Prostate gland (tissue), 2 donors: Measurements from ENCODE around the gene RNF121. TPM values are rescaled to one million over a fixed set of nuclear protein-coding genes. Genes with fewer than 3 reads are reported as not detected.

Experiments used
- DNase-seq: peaks from one replicate; pipeline ENCODE4 v3.0.0-alpha.2; 2019; ENCODE audit warnings: low spot score
- H3K27ac ChIP-seq, 2 donors: fragments of 200-600 bp; sonication (generic); 2 replicates each; pipeline ENCODE4 v1.5.1; 2017 to 2019
- H3K27me3 ChIP-seq: fragments of 200-600 bp; sonication (generic); replicated peaks from 2 replicates; pipeline ENCODE4 v1.5.1; 2019; ENCODE audit not compliant: insufficient read depth
- H3K36me3 ChIP-seq, 2 donors: fragments of 200-600 bp; sonication (generic); 1 replicate in 1 of 2; 2 replicates in 1 of 2; pipeline versions ENCODE4 v1.5.1 to v1.8.1; 2017 to 2019
- H3K4me1 ChIP-seq: fragments of 200-600 bp; sonication (generic); replicated peaks from 2 replicates; pipeline ENCODE4 v1.5.1; 2019
- H3K4me3 ChIP-seq, 2 donors: fragments of 200-600 bp; sonication (generic); 2 replicates each; pipeline ENCODE4 v1.5.1; 2017 to 2019
- H3K9me3 ChIP-seq: fragments of 200-600 bp; sonication (generic); 2 replicates; pipeline ENCODE4 v1.5.1; 2017
- CTCF ChIP-seq, 4 experiments: fragments of 200-600 bp in 2 of 4; fragments of 450-650 bp in 2 of 4; sonication (generic) in 2 of 4; IDR thresholded peaks; 1 replicate in 3 of 4; 2 replicates in 1 of 4; pipeline ENCODE4 v1.5.1; 2016 to 2019; ENCODE audit warnings: antibody characterized with exemption in 4 of 4, mild to moderate bottlenecking in 2 of 4, moderate library complexity in 2 of 4
- POLR2A ChIP-seq: fragments of 450-650 bp; IDR thresholded peaks from one replicate; pipeline ENCODE4 v1.6.1; 2016; ENCODE audit warnings: antibody characterized with exemption, mild to moderate bottlenecking
- POLR2AphosphoS5 ChIP-seq: sonication (generic); formaldehyde crosslinking; IDR thresholded peaks from one replicate; pipeline ENCODE4 v1.6.1; 2017; ENCODE audit warnings: antibody characterized with exemption
- WGBS: methylation state at CpG from one replicate; pipeline ENCODE4 v1.1.5; 2018; 5-methylcytosine and 5-hydroxymethylcytosine counted together
- intact Hi-C: fragments of 100-400 bp; cut with DNase I; formaldehyde crosslinking; loops from one replicate; pipeline ENCODE4 v1.14.2; 2022
- total RNA-seq, 2 donors: library from RNA; depleted of rRNA; stranded (reverse); fragments of >200 nt; gene quantifications; one replicate each; pipeline ENCODE4 v1.1.0, GENCODE V29; 2016

Gene RNF121
- total RNA-seq, 2 donors from 2014 or later = 32.4 to 48.0 TPM

GRCh38 chr11:71931245-71931602 is 2.4 kb downstream of the RNF121 start:
- no peak for DNase-seq
- Histone ChIP-seq H3K4me1 (peaks cover 7% of the 10 kb centered on the region), H3K9me3 (no peaks in the 10 kb centered on the region), H3K27ac (no peak overlapping the region), H3K36me3 (no peaks in the 10 kb centered on the region), H3K27me3 (no peaks in the 10 kb centered on the region), H3K4me3 (no peak overlapping the region)
- intact Hi-C loops = no loop called here
- TF ChIP-seq CTCF (IDR thresholded peaks at IDR 0.05) (no peak), POLR2A (no peak), POLR2AphosphoS5 (no peak)
- WGBS = 44% methylated on average over 2 of the region's 2 CpGs

- H3K4me1 ChIP-seq = peaks cover 7% of the 10 kb centered on the region
- no peak overlapping the region for H3K4me3 ChIP-seq
- no peaks in the 10 kb centered on the region for H3K27me3 ChIP-seq
- H3K9me3 ChIP-seq = no peaks in the 10 kb centered on the region
- TF ChIP-seq CTCF (IDR thresholded peaks at IDR 0.05) (no peak), POLR2AphosphoS5 (no peak), POLR2A (no peak)
- H3K27ac ChIP-seq = no peak overlapping the region
- no peak for DNase-seq
- WGBS = 77% methylated on average over 4 of the region's 4 CpGs
- intact Hi-C loops = no loop called here
- H3K36me3 ChIP-seq = no peaks in the 10 kb centered on the region
Measured at GRCh38 chr11:71933141-71933933, 4.5 kb downstream of the RNF121 start.

GRCh38 chr11:71934213-71934612 is 5.4 kb downstream of the RNF121 start:
- 53% methylated on average over 2 of the region's 2 CpGs for WGBS
- no peak overlapping the region for H3K27ac ChIP-seq
- H3K9me3 ChIP-seq = no peaks in the 10 kb centered on the region
- H3K36me3 ChIP-seq = no peaks in the 10 kb centered on the region
- intact Hi-C loops = no loop called here
- H3K27me3 ChIP-seq = no peaks in the 10 kb centered on the region
- TF ChIP-seq POLR2AphosphoS5 = no peak
- DNase-seq = no peak
- peaks cover 7% of the 10 kb centered on the region for H3K4me1 ChIP-seq
- H3K4me3 ChIP-seq = no peak overlapping the region

GRCh38 chr11:71935338-71935925 is 6.6 kb downstream of the RNF121 start:
- H3K4me1 ChIP-seq = peaks cover 4% of the 10 kb centered on the region
- no peak overlapping the region for H3K4me3 ChIP-seq
- no peak for DNase-seq
- intact Hi-C loops = no loop called here
- no peak for TF ChIP-seq POLR2A
- no peak for TF ChIP-seq CTCF (IDR thresholded peaks at IDR 0.05)
- TF ChIP-seq POLR2AphosphoS5 = no peak
- H3K9me3 ChIP-seq = no peaks in the 10 kb centered on the region
- H3K36me3 ChIP-seq = no peaks in the 10 kb centered on the region
- no peak overlapping the region for H3K27ac ChIP-seq
- 83% methylated on average over 4 of the region's 4 CpGs for WGBS
- H3K27me3 ChIP-seq = no peaks in the 10 kb centered on the region

GRCh38 chr11:71936825-71937224 is 8.0 kb downstream of the RNF121 start:
- Histone ChIP-seq H3K4me1 (peaks cover 4% of the 10 kb centered on the region), H3K36me3 (no peaks in the 10 kb centered on the region), H3K9me3 (no peaks in the 10 kb centered on the region), H3K27me3 (no peaks in the 10 kb centered on the region), H3K4me3 (no peak overlapping the region), H3K27ac (no peak overlapping the region)
- TF ChIP-seq POLR2AphosphoS5 (no peak), POLR2A (no peak), CTCF (IDR thresholded peaks at IDR 0.05) (no peak)
- intact Hi-C loops = no loop called here
- DNase-seq = no peak
- 43% methylated on average over 5 of the region's 5 CpGs for WGBS
